ENCODE results near the gene TOMM20. TPM values are rescaled to one million over a fixed set of nuclear protein-coding genes. Genes with fewer than 3 reads are reported as not detected.

The TOMM20 gene
- total and polyA plus RNA-seq, 2 of the 8 experiments (the other 6 are each of a cell fraction or from before 2014, with no cell fraction given) = 71.4 to 168 TPM

GRCh38 chr1:235100194-235100772, 28.4 kb downstream of the TOMM20 start:
- Histone ChIP-seq H3K4me2 (ENCODE audit: insufficient read depth in 1 of 2, low read depth in 2 of 2, low read length in 2 of 2) (no peak overlapping the region), H2BK20ac (ENCODE audit: low read length) (no peak overlapping the region), H2AK5ac (ENCODE audit: low read depth, low read length) (no peak overlapping the region), H3K18ac (ENCODE audit: extremely low read depth, low read length) (no peak overlapping the region), H3K79me1 (ENCODE audit: low read depth, low read length) (no peaks in the 10 kb centered on the region), H3K79me2 (ENCODE audit: control insufficient read depth in 1 of 2, insufficient read depth in 2 of 2, low read length in 2 of 2) (no peaks in the 10 kb centered on the region), H3K4me1 (replicated peaks in 1 of 4; ENCODE audit: control insufficient read depth in 3 of 4, insufficient read depth in 4 of 4, low read length in 3 of 4) (peaks cover 0 to 3% (median 0%) of the 10 kb centered on the region in 4 experiments; a peak in 3 of 7 replicates), H3K56ac (replicated peaks; ENCODE audit: insufficient read length, low read depth, low read length) (no peak overlapping the region), H4K5ac (ENCODE audit: insufficient read length, low read depth, low read length) (no peak overlapping the region), H3K4me3 (ENCODE audit: extremely low read depth in 1 of 4, insufficient read depth in 2 of 4, low read depth in 3 of 4, low read length in 4 of 4) (no peak overlapping the region), H4K91ac (replicated peaks; ENCODE audit: insufficient read length, low read length) (no peak overlapping the region), H3K23ac (ENCODE audit: insufficient read length) (no peak overlapping the region), H2BK15ac (ENCODE audit: low read length) (no peak overlapping the region), H2BK120ac (replicated peaks; ENCODE audit: low read depth, low read length) (no peak overlapping the region), H2BK5ac (ENCODE audit: low read depth, low read length) (no peak overlapping the region), H2AFZ (ENCODE audit: low read length) (no peak overlapping the region), H4K20me1 (replicated peaks in 1 of 2; ENCODE audit: control insufficient read depth in 1 of 2, insufficient read depth in 2 of 2, low read length in 2 of 2) (peaks cover 0 to 2% of the 10 kb centered on the region in 2 experiments), H3K9ac (replicated peaks in 1 of 4; ENCODE audit: extremely low read depth in 1 of 4, low read depth in 3 of 4, low read length in 3 of 4) (no peak overlapping the region), H3K14ac (ENCODE audit: insufficient read length) (no peak overlapping the region), H4K8ac (ENCODE audit: extremely low read depth, insufficient read depth, low read length) (no peak overlapping the region), H3K4ac (replicated peaks; ENCODE audit: insufficient read length, low read depth, low read length) (no peak overlapping the region), H3K23me2 (ENCODE audit: low read depth, low read length) (no peaks in the 10 kb centered on the region; the same call in 1 of the 2 replicates), H3K36me3 (ENCODE audit: control insufficient read depth in 2 of 4, insufficient read depth in 4 of 4, low read length in 3 of 4) (no peaks in the 10 kb centered on the region), H2BK12ac (ENCODE audit: low read depth, low read length) (no peak overlapping the region), H3K9me3 (ENCODE audit: insufficient read depth in 2 of 2, low read depth in 1 of 2, low read length in 1 of 2) (no peaks in the 10 kb centered on the region), H3K27me3 (replicated peaks in 1 of 4; ENCODE audit: control insufficient read depth in 3 of 4, extremely low read depth in 1 of 4, insufficient read depth in 3 of 4, low read length in 3 of 4) (no peaks in the 10 kb centered on the region), H3K27ac (ENCODE audit: low read depth, low read length) (no peak overlapping the region)
- ChIA-PET POLR2A (ENCODE audit: partially characterized antibody) (interaction anchor here (0.7 kb wide), 1 partner anchor 38 kb away, joined by 5 read pairs; no protein-coding TSS in a partner anchor), CTCF (ENCODE audit: partially characterized antibody) (interaction anchor here (0.5 to 1.2 kb wide), 3 partner anchors 17 to 742 kb away, joined by 3 to 4 read pairs (median 3); no protein-coding TSS in a partner anchor)
- TF ChIP-seq SIN3A (conservative IDR thresholded peaks at IDR 0.05 in 1 of 2, IDR thresholded peaks at IDR 0.05 in 1 of 2; ENCODE audit: low read depth in 1 of 2, low read length in 2 of 2) (peak in 1 of 2 experiments; percentile 79; a peak in 1 of 4 replicates), SRF (IDR thresholded peaks at IDR 0.05; ENCODE audit: low read depth, low read length) (0 out of 2 replicates have a peak, but pooled peaks have one; percentile 18), USF2 (IDR thresholded peaks at IDR 0.05; ENCODE audit: low read length) (0 out of 2 replicates have a peak, but pooled peaks have one; percentile 28), SAP30 (IDR thresholded peaks at IDR 0.05; ENCODE audit: insufficient read depth, insufficient replicate concordance, low read length) (peak; percentile 72), TCF12 (IDR thresholded peaks at IDR 0.05; ENCODE audit: low read depth, low read length) (0 out of 2 replicates have a peak, but pooled peaks have one; percentile 39), CBX8 (IDR thresholded peaks at IDR 0.05; ENCODE audit: borderline replicate concordance, low read depth, low read length) (no peak), BCL11A (IDR thresholded peaks at IDR 0.05; ENCODE audit: low read depth in 2 of 2, low read length in 2 of 2) (no peak)
- 73% methylated on average over 13 of the region's 13 CpGs; no CpG with 5 or more reads in 1 of the 2 experiments for WGBS, 2 experiments (ENCODE audit: extremely low coverage in 1 of 2, insufficient coverage in 1 of 2, insufficient read length in 1 of 2, insufficient replicate concordance in 2 of 2, low coverage in 1 of 2, low lambda C conversion rate in 2 of 2, missing lambda C conversion rate in 1 of 2)
- DNase-seq (ENCODE audit: low read depth in 1 of 2, low spot score in 2 of 2) = no peak
- no peak for FAIRE-seq

All from H1 (cell line).